Measurements from ENCODE around the gene EPOP. TPM values are rescaled to one million over a fixed set of nuclear protein-coding genes. Genes with fewer than 3 reads are reported as not detected.

Gene EPOP
- total and polyA plus RNA-seq, 2 of the 13 experiments (the other 11 are each of a cell fraction or from before 2014, with no cell fraction given): 14.7 to 37.8 TPM

GRCh38 chr17:38674749-38675615 is at the start of gene EPOP (continued):
- peak; percentile 95 for TF ChIP-seq ZSCAN5A (CRISPR knock-in tag; IDR thresholded peaks at IDR 0.05; ENCODE audit: borderline replicate concordance)
- peak; percentile 82; the same call in 1 of the 2 replicates for TF ChIP-seq ZNF329 (CRISPR knock-in tag; IDR thresholded peaks at IDR 0.05; ENCODE audit: low read depth)
- TF ChIP-seq BRD4 (CRISPR knock-in tag; IDR thresholded peaks at IDR 0.05): peak; percentile 64; the same call in 1 of the 2 replicates
- TF ChIP-seq ZNF232 (CRISPR knock-in tag; IDR thresholded peaks at IDR 0.05; ENCODE audit: borderline replicate concordance): peak; percentile 94
- TF ChIP-seq ZNF720 (CRISPR knock-in tag; IDR thresholded peaks at IDR 0.05): peak; percentile 92; the same call in 1 of the 2 replicates
- TF ChIP-seq ZNF782 (CRISPR knock-in tag; IDR thresholded peaks at IDR 0.05; ENCODE audit: borderline replicate concordance): peak; percentile 67
- no peak for TF ChIP-seq DPF2 (CRISPR knock-in tag; IDR thresholded peaks at IDR 0.05; ENCODE audit: borderline replicate concordance, low read depth)
- TF ChIP-seq RFX5 (IDR thresholded peaks at IDR 0.05; ENCODE audit: low read depth, low read length): peak; percentile 72
- TF ChIP-seq KAT2B (IDR thresholded peaks at IDR 0.05; ENCODE audit: borderline replicate concordance, low read depth, low read length): no peak
- TF ChIP-seq ZBED4 (CRISPR knock-in tag; IDR thresholded peaks at IDR 0.05; ENCODE audit: borderline replicate concordance): peak; percentile 58; the same call in 1 of the 2 replicates
- TF ChIP-seq NFRKB (IDR thresholded peaks at IDR 0.05): no peak
- TF ChIP-seq KMT2A (CRISPR knock-in tag; IDR thresholded peaks at IDR 0.05): peak; percentile 63
- no peak for TF ChIP-seq ZFP62 (CRISPR knock-in tag; IDR thresholded peaks at IDR 0.05)
- TF ChIP-seq DNMT1 (CRISPR knock-in tag; IDR thresholded peaks at IDR 0.05): peak; percentile 92
- TF ChIP-seq LBX2 (CRISPR knock-in tag; IDR thresholded peaks at IDR 0.05; ENCODE audit: borderline replicate concordance): no peak
- TF ChIP-seq WIZ (CRISPR knock-in tag; IDR thresholded peaks at IDR 0.05): no peak; the same call in 1 of the 2 replicates
- TF ChIP-seq POLR2AphosphoS5 (IDR thresholded peaks at IDR 0.05; ENCODE audit: low read depth, low read length): peak; percentile 70
- TF ChIP-seq ATF1 (CRISPR knock-in tag; IDR thresholded peaks at IDR 0.05): 0 out of 2 replicates have a peak, but pooled peaks have one; percentile 39
- no peak for TF ChIP-seq TRIM24 (CRISPR knock-in tag; IDR thresholded peaks at IDR 0.05)
- TF ChIP-seq TFDP2 (CRISPR knock-in tag; IDR thresholded peaks at IDR 0.05): peak; percentile 96
- no peak for TF ChIP-seq IKZF1 (IDR thresholded peaks at IDR 0.05)
- peak; percentile 76 for TF ChIP-seq CREB1 (IDR thresholded peaks at IDR 0.05)
- no peak; the same call in 1 of the 2 replicates for TF ChIP-seq CREB1 (CRISPR knock-in tag; IDR thresholded peaks at IDR 0.05)
- peak; percentile 43 for TF ChIP-seq AGO2 (optimal IDR thresholded peaks at IDR 0.05; ENCODE audit: low read depth, low read length)
- peak; percentile 87 for TF ChIP-seq SSRP1 (CRISPR knock-in tag; IDR thresholded peaks at IDR 0.05)
